ENCODE measurements around the gene KLKB1.

KLKB1 gene

GRCh38 chr4:186283311-186283710 is 56.0 kb downstream of the KLKB1 start:
- TF ChIP-seq CTCF (IDR thresholded peaks at IDR 0.05; ENCODE audit: insufficient read depth, low read depth, low read length, missing control alignments), result no peak
- no peak overlapping the region for H3K4me3 ChIP-seq (ENCODE audit: low read depth, low read length)
- no peak for DNase-seq (ENCODE audit: low read depth)

- DNase-seq (ENCODE audit: low read depth), result no peak
- no peak for TF ChIP-seq CTCF (IDR thresholded peaks at IDR 0.05; ENCODE audit: insufficient read depth, low read depth, low read length, missing control alignments)
- no peak overlapping the region for H3K4me3 ChIP-seq (ENCODE audit: low read depth, low read length)
These were observed 57.8 kb downstream of the KLKB1 start for GRCh38 chr4:186285147-186285546.

GRCh38 chr4:186286581-186286980 is 59.3 kb downstream of the KLKB1 start:
- DNase-seq (ENCODE audit: low read depth), result no peak
- TF ChIP-seq CTCF (IDR thresholded peaks at IDR 0.05; ENCODE audit: insufficient read depth, low read depth, low read length, missing control alignments), result no peak
- no peak overlapping the region for H3K4me3 ChIP-seq (ENCODE audit: low read depth, low read length)

GRCh38 chr4:186291256-186291890 is 64.1 kb downstream of the KLKB1 start:
- no peak overlapping the region for H3K4me3 ChIP-seq (ENCODE audit: low read depth, low read length)
- no peak for TF ChIP-seq CTCF (IDR thresholded peaks at IDR 0.05; ENCODE audit: insufficient read depth, low read depth, low read length, missing control alignments)
- no peak for DNase-seq (ENCODE audit: low read depth)

- no peak for TF ChIP-seq CTCF (IDR thresholded peaks at IDR 0.05; ENCODE audit: insufficient read depth, low read depth, low read length, missing control alignments)
- DNase-seq (ENCODE audit: low read depth), result no peak
- H3K4me3 ChIP-seq (ENCODE audit: low read depth, low read length), result no peak overlapping the region
These were observed 66.9 kb downstream of the KLKB1 start for GRCh38 chr4:186294160-186294559.

GRCh38 chr4:186296481-186296880 is 69.2 kb downstream of the KLKB1 start:
- H3K4me3 ChIP-seq (ENCODE audit: low read depth, low read length), result no peak overlapping the region
- DNase-seq (ENCODE audit: low read depth), result no peak
- TF ChIP-seq CTCF (IDR thresholded peaks at IDR 0.05; ENCODE audit: insufficient read depth, low read depth, low read length, missing control alignments), result no peak

- peak; percentile 51 for DNase-seq (ENCODE audit: low read depth)
- peak; percentile 48 for TF ChIP-seq CTCF (IDR thresholded peaks at IDR 0.05; ENCODE audit: insufficient read depth, low read depth, low read length, missing control alignments)
- H3K4me3 ChIP-seq (ENCODE audit: low read depth, low read length), result no peak overlapping the region
These were observed 69.8 kb downstream of the KLKB1 start for GRCh38 chr4:186297013-186297645.

All from GM12865 (cell line).